ENCODE measurements around the gene GULP1. TPM values are rescaled to one million over a fixed set of nuclear protein-coding genes. Genes with fewer than 3 reads are reported as not detected.
"Not testable (repeated sequence)": the region's sequence is repeated elsewhere in the genome, so short reads cannot be mapped to it uniquely, and the experiment has no call there.

The GULP1 gene
- total RNA-seq, 1 donor from 2014 or later, result 57.2 TPM

DNA sequence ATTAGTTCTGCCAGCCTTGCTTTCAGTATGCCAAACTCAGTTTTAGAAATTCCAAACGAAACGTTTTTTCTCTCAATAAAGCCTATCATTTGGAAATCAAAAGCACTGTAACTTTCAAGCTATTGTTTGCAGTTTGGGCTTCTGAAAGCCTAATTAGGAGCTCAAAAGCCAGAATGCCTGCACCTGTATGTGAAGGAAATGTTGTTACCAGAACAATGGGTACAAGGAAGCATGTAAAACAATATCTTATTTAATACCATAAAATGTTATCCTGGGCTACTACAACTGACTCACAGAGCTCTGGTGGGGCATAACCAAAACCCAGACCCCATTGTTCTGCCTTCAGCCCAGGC, 12.6 kb upstream of the GULP1 start:
- intact Hi-C loops (cut with DNase I), result no loop called here
- H3K4me1 ChIP-seq, result no peaks in the 10 kb centered on the region
- H3K36me3 ChIP-seq, result no peaks in the 10 kb centered on the region
- H3K27ac ChIP-seq, result no peak overlapping the region
- no peak for DNase-seq (ENCODE audit: extremely low spot score in 2 of 2)
- no peaks in the 10 kb centered on the region for H3K27me3 ChIP-seq
- TF ChIP-seq, protein P1, sequence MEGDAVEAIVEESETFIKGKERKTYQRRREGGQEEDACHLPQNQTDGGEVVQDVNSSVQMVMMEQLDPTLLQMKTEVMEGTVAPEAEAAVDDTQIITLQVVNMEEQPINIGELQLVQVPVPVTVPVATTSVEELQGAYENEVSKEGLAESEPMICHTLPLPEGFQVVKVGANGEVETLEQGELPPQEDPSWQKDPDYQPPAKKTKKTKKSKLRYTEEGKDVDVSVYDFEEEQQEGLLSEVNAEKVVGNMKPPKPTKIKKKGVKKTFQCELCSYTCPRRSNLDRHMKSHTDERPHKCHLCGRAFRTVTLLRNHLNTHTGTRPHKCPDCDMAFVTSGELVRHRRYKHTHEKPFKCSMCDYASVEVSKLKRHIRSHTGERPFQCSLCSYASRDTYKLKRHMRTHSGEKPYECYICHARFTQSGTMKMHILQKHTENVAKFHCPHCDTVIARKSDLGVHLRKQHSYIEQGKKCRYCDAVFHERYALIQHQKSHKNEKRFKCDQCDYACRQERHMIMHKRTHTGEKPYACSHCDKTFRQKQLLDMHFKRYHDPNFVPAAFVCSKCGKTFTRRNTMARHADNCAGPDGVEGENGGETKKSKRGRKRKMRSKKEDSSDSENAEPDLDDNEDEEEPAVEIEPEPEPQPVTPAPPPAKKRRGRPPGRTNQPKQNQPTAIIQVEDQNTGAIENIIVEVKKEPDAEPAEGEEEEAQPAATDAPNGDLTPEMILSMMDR (IDR thresholded peaks at IDR 0.05), result no peak
- no peak for TF ChIP-seq POLR2AphosphoS5 (IDR thresholded peaks at IDR 0.05; ENCODE audit: insufficient read depth in 1 of 2, low read depth in 1 of 2)
- TF ChIP-seq POLR2A (IDR thresholded peaks at IDR 0.05), result no peak
- no peak overlapping the region for H3K4me3 ChIP-seq
- H3K9me3 ChIP-seq, result no peaks in the 10 kb centered on the region

DNA sequence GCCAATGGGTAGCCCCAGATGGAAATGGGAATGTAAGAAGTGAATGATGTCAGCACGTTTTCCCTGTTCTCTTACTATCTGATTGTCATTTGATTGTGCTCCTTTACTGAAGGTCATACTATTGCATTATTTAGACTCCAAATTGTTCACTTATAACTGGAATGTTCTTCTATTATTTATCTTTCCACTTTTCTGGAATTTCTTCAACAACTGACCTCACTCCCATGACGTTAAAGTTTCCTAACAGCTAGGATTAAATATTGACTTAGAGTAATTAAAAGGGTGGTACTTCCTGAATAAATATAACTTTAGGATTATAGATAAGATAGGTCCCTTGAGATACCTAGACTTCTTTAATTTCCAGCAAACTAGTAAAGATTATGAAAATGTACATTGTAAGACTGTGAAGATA, 10.9 kb upstream of the GULP1 start:
- TF ChIP-seq POLR2A (IDR thresholded peaks at IDR 0.05) (no peak), POLR2AphosphoS5 (IDR thresholded peaks at IDR 0.05; ENCODE audit: insufficient read depth in 1 of 2, low read depth in 1 of 2) (no peak)
- TF ChIP-seq, protein P1 (IDR thresholded peaks at IDR 0.05), result no peak
- Histone ChIP-seq H3K36me3 (no peaks in the 10 kb centered on the region), H3K9me3 (no peaks in the 10 kb centered on the region), H3K27me3 (no peaks in the 10 kb centered on the region), H3K4me3 (no peak overlapping the region), H3K27ac (no peak overlapping the region), H3K4me1 (peaks cover 7% of the 10 kb centered on the region)
- intact Hi-C loops (cut with DNase I), result no loop called here
- no peak for DNase-seq (ENCODE audit: extremely low spot score in 2 of 2)

DNA sequence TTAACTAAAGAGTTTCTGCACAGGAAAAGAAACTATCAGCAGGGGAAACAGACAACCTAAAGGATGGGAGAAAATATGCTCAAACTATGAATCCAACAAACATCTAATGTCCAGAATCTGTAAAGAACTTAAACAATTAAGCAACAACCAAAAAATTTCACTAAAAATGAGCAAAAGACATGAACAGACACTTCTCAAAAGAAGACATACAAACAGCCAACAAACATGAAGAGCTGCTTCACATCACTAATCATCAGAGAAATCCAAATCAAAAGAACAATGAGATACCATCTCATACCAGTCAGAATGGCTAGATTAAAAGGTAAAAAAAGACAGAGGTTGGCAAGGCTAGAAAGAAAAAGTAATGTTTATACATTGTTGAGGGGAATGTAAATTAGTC, 8.8 kb upstream of the GULP1 start:
- Histone ChIP-seq H3K4me3 (no peak overlapping the region), H3K36me3 (no peaks in the 10 kb centered on the region), H3K27me3 (no peaks in the 10 kb centered on the region), H3K9me3 (no peaks in the 10 kb centered on the region), H3K27ac (no peak overlapping the region), H3K4me1 (peaks cover 8% of the 10 kb centered on the region)
- no peak for DNase-seq (ENCODE audit: extremely low spot score in 2 of 2)
- intact Hi-C loops (cut with DNase I), result no loop called here
- TF ChIP-seq POLR2A (IDR thresholded peaks at IDR 0.05), result no peak
- TF ChIP-seq POLR2AphosphoS5 (IDR thresholded peaks at IDR 0.05; ENCODE audit: insufficient read depth in 1 of 2, low read depth in 1 of 2), result no peak
- TF ChIP-seq, protein P1 (IDR thresholded peaks at IDR 0.05), result no peak

DNA sequence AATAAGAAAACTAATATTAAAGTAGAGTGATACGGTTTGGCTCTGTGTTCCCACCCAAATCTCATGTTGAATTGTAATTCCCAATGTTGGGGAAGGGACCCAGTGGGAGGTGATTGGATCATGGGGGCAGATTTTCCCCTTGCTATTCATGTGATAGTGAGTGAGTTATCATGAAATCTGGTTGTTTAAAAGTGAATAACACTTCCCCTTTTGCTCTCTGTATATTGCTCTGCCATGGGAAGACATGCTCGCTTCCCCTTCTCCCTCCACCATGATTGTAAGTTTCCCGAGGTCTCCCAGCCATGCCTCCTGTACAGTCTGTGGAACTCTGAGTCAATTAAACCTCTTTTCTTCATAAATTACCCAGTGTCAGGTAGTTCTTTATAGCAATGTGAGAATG, 7.4 kb upstream of the GULP1 start:
- H3K4me1 ChIP-seq; H3K4me3 ChIP-seq; H3K27me3 ChIP-seq; H3K27ac ChIP-seq; intact Hi-C loops (cut with DNase I); H3K9me3 ChIP-seq; H3K36me3 ChIP-seq; DNase-seq (ENCODE audit: extremely low spot score in 2 of 2): not testable (repeated sequence)

DNA sequence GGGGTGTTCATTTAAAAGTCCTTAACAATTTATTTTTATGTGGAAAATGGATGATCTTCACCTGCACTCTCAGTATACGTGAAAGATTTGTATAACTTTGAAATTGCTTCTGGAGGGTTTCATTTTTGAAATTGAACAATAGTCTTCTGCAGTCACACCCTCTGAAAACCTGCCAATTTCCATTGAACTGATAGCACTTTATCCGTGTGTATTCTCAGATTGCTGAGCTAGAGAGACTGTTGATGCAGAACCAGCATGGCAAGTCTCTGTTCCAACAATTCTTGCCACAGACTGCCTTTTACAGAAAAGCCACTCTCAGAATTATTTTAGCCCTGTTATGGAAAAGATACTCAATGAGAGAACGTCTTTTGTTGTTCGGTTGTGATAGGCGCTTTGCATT, 6.6 kb upstream of the GULP1 start:
- H3K27me3 ChIP-seq, result no peaks in the 10 kb centered on the region
- H3K4me3 ChIP-seq, result no peak overlapping the region
- no peak overlapping the region for H3K27ac ChIP-seq
- H3K36me3 ChIP-seq, result no peaks in the 10 kb centered on the region
- H3K9me3 ChIP-seq, result no peaks in the 10 kb centered on the region
- peaks cover 8% of the 10 kb centered on the region for H3K4me1 ChIP-seq
- no peak for DNase-seq (ENCODE audit: extremely low spot score in 2 of 2)
- intact Hi-C loops (cut with DNase I), result no loop called here
- TF ChIP-seq POLR2AphosphoS5 (IDR thresholded peaks at IDR 0.05; ENCODE audit: insufficient read depth in 1 of 2, low read depth in 1 of 2), result no peak
- TF ChIP-seq, protein P1 (IDR thresholded peaks at IDR 0.05), result no peak
- TF ChIP-seq POLR2A (IDR thresholded peaks at IDR 0.05), result no peak

DNA sequence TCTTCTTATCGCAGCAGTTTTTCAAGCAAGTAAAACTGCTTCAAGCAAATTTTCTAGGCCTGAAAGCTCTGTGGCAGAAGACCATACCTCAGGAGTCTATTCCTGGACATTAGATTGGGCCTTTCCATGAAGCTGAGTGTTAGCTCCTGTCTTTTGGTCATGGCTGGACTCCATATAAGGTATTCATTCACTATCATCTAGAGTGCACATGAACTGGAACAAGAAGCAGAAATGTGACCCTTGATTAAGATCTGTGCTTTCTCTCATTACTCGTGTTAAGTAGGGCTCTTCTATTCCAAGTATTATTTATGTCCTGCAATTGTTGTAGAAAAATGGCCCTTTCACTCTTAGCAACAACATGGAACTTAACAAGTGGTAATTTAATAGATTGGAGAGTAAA, 5.9 kb upstream of the GULP1 start:
- H3K4me3 ChIP-seq, result no peak overlapping the region
- H3K4me1 ChIP-seq, result peaks cover 15% of the 10 kb centered on the region
- no peaks in the 10 kb centered on the region for H3K27me3 ChIP-seq
- H3K9me3 ChIP-seq, result no peaks in the 10 kb centered on the region
- no peak for DNase-seq (ENCODE audit: extremely low spot score in 2 of 2)
- H3K36me3 ChIP-seq, result no peaks in the 10 kb centered on the region
- intact Hi-C loops (cut with DNase I), result no loop called here
- H3K27ac ChIP-seq, result no peak overlapping the region
- TF ChIP-seq POLR2A (IDR thresholded peaks at IDR 0.05), result no peak
- TF ChIP-seq POLR2AphosphoS5 (IDR thresholded peaks at IDR 0.05; ENCODE audit: insufficient read depth in 1 of 2, low read depth in 1 of 2), result no peak
- TF ChIP-seq, protein P1 (IDR thresholded peaks at IDR 0.05), result no peak

Measured in vagina (tissue), 2 donors.